SJSA1 (cell line): ENCODE data around the gene STYXL1. TPM values are rescaled to one million over a fixed set of nuclear protein-coding genes. Genes with fewer than 3 reads are reported as not detected.
"Not testable (repeated sequence)": the region's sequence is repeated elsewhere in the genome, so short reads cannot be mapped to it uniquely, and the experiment has no call there.

Experiments
- DNase-seq, 2 experiments: peaks; one replicate each; pipeline ENCODE4 v3.0.0-alpha.2; 2015 to 2020; ENCODE audit warnings: low spot score in 2 of 2, low read depth in 1 of 2
- H3K27ac ChIP-seq: fragments of 250-450 bp; sonication (Bioruptor Pico); 2 replicates; pipeline ENCODE4 v1.5.1; 2020; ENCODE audit warnings: mild to moderate bottlenecking, moderate library complexity
- H3K27me3 ChIP-seq: fragments of 250-450 bp; sonication (Bioruptor Pico); replicated peaks from 2 replicates; pipeline ENCODE4 v1.5.1; 2020; ENCODE audit warnings: mild to moderate bottlenecking, moderate library complexity
- H3K36me3 ChIP-seq: fragments of 250-450 bp; sonication (Bioruptor Pico); 2 replicates; pipeline ENCODE4 v1.5.1; 2020; ENCODE audit warnings: mild to moderate bottlenecking
- H3K4me1 ChIP-seq: fragments of 250-450 bp; sonication (Bioruptor Pico); replicated peaks from 2 replicates; pipeline ENCODE4 v1.6.1; 2021; ENCODE audit warnings: mild to moderate bottlenecking
- H3K4me3 ChIP-seq: fragments of 250-450 bp; sonication (Bioruptor Pico); 2 replicates; pipeline ENCODE4 v1.5.1; 2020; ENCODE audit warnings: mild to moderate bottlenecking
- H3K9me3 ChIP-seq: fragments of 250-450 bp; sonication (Bioruptor Pico); replicated peaks from 2 replicates; pipeline ENCODE4 v1.5.1; 2020; ENCODE audit warnings: mild to moderate bottlenecking
- total RNA-seq: library from RNA; depleted of rRNA; stranded (reverse); fragments of >200 nt; shearing (Covaris generic); gene quantifications from 2 replicates; pipeline ENCODE4 v1.2.3, GENCODE V29; 2014

The STYXL1 gene
- total RNA-seq, 1 experiment from 2014 or later, result 78.4 TPM

GRCh38 chr7:76040126-76040525, 7.7 kb downstream of the STYXL1 start:
- H3K4me3 ChIP-seq, result no peak overlapping the region
- DNase-seq, result no peak
- H3K36me3 ChIP-seq, result peaks cover 13% of the 10 kb centered on the region
- no peaks in the 10 kb centered on the region for H3K27me3 ChIP-seq
- H3K4me1 ChIP-seq, result no peaks in the 10 kb centered on the region
- no peak overlapping the region for H3K27ac ChIP-seq
- no peaks in the 10 kb centered on the region for H3K9me3 ChIP-seq

DNA sequence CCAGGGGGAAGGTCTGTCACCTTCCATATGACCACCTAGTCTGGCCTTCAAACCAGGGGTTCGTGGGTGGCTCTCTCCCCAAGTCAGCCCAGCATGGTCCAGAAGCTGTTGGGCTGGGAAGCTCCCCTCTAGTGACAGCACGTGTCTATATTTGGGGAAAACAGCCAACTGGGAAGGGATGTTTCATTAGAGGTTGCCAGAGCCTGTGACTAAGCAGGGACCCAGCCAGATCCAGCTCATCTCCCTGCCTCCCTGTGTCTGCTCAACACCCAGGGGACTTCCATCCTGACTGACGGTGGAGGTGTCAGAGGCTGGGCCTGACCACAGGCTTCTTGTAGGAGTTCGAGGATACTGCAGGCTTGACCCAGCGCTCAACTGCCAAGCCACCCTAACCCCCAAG, 10.5 kb downstream of the STYXL1 start:
- Histone ChIP-seq H3K27me3 (no peaks in the 10 kb centered on the region), H3K36me3 (peaks cover 13% of the 10 kb centered on the region), H3K4me3 (no peak overlapping the region), H3K4me1 (no peaks in the 10 kb centered on the region), H3K27ac (no peak overlapping the region), H3K9me3 (no peaks in the 10 kb centered on the region)
- DNase-seq, result no peak

DNA sequence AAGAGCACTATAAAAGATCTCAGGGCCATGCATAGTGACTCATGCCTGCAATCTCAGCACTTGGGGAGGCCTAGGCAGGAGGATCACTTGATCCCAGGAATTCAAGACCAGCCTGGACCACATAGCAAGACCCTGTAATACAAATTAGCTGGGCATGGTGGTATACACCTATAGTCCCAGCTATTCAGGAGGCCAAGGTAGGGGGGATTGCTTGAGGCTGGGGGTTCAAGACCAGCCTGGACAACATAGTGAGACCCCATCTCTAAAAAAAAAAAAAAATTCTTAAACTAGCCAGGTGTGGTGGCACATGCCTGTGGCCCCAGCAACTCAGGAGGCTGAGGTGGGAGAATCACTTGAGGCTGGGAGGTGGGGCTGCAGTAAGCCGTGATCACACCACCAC, 15.8 kb downstream of the STYXL1 start:
- no peak for DNase-seq
- Histone ChIP-seq H3K9me3 (no peaks in the 10 kb centered on the region), H3K27me3 (no peaks in the 10 kb centered on the region), H3K36me3 (peaks cover 11% of the 10 kb centered on the region), H3K4me1 (no peaks in the 10 kb centered on the region), H3K27ac (no peak overlapping the region), H3K4me3 (no peak overlapping the region)

GRCh38 chr7:76029682-76030081, 18.1 kb downstream of the STYXL1 start:
- not testable (repeated sequence) for DNase-seq, H3K9me3 ChIP-seq, H3K27me3 ChIP-seq, H3K4me1 ChIP-seq, H3K27ac ChIP-seq, H3K4me3 ChIP-seq
- H3K36me3 ChIP-seq, result peaks cover 15% of the 10 kb centered on the region

DNA sequence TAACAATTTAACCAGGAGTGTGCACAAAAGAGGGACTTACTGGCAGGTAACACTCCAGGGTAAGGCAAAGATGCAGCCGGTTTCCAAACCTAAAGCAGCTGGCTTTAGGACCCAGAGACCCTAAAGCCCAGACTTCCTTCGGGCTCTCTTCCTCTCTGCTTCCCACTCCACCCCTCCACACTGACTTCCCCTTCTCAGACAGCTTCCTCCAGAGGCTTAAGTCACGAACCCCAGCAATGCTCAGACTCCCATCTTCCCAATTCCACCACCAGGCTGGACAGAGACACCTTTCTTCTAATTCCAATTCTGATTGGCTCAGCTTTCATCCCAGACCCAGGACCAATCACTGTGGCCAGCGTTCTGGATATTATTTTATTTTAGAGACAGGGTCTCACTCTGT, 24.8 kb downstream of the STYXL1 start:
- Histone ChIP-seq H3K4me1 (no peaks in the 10 kb centered on the region), H3K27me3 (no peaks in the 10 kb centered on the region), H3K4me3 (no peak overlapping the region), H3K36me3 (peaks cover 37% of the 10 kb centered on the region), H3K9me3 (no peaks in the 10 kb centered on the region), H3K27ac (no peak overlapping the region)
- DNase-seq, result no peak

- no peak overlapping the region for H3K4me3 ChIP-seq
- no peak overlapping the region for H3K27ac ChIP-seq
- H3K9me3 ChIP-seq, result no peaks in the 10 kb centered on the region
- no peaks in the 10 kb centered on the region for H3K27me3 ChIP-seq
- no peaks in the 10 kb centered on the region for H3K4me1 ChIP-seq
- H3K36me3 ChIP-seq, result peaks cover 37% of the 10 kb centered on the region
- DNase-seq, result no peak
Observed at GRCh38 chr7:76022026-76022780, 25.6 kb downstream of the STYXL1 start.

- H3K36me3 ChIP-seq, result peaks cover 37% of the 10 kb centered on the region
- H3K4me3 ChIP-seq, result no peak overlapping the region
- H3K9me3 ChIP-seq, result no peaks in the 10 kb centered on the region
- H3K4me1 ChIP-seq, result no peaks in the 10 kb centered on the region
- H3K27me3 ChIP-seq, result no peaks in the 10 kb centered on the region
- H3K27ac ChIP-seq, result no peak overlapping the region
- peak; percentile 63 to 71 for DNase-seq
Observed at GRCh38 chr7:76020031-76020714, 27.6 kb downstream of the STYXL1 start.

GRCh38 chr7:76018520-76018919, 29.3 kb downstream of the STYXL1 start:
- not testable (repeated sequence) for H3K27ac ChIP-seq, DNase-seq, H3K27me3 ChIP-seq, H3K4me3 ChIP-seq, H3K9me3 ChIP-seq, H3K4me1 ChIP-seq
- H3K36me3 ChIP-seq, result peaks cover 30% of the 10 kb centered on the region

DNA sequence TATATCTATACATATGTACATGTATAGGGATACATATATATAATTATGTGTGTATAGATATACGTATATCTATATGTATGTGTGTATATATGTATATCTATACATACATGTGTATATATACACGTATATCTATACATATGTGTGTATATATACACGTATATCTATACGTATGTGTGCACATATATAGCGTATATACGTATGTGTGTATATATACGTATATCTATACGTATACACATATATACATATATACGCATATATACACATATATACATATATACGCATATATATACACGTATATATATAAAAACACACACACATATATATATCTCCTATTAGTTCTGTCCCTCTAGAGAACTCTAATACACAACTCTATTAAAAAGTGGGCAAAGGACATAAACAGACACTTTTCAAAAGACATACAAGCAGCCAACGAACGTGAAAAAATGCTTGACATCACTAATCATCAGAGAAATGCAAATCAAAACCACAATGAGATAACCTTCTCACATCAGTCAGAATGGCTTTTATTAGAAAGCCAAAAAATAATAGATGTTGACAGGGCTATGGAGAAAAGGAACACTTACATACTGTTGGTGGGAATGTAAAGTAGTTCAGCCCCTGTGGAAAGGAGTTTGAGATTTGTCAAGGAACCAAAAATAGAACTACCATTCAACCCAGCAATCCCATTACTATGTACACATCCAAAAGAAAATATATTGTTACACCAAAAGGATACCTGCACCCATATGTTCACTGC, 31.4 kb downstream of the STYXL1 start:
- no peak for DNase-seq
- Histone ChIP-seq H3K4me3 (no peak overlapping the region), H3K4me1 (peaks cover 10% of the 10 kb centered on the region), H3K9me3 (no peaks in the 10 kb centered on the region), H3K36me3 (peaks cover 18% of the 10 kb centered on the region), H3K27ac (no peak overlapping the region), H3K27me3 (no peaks in the 10 kb centered on the region)

- H3K4me3 ChIP-seq, result no peak overlapping the region
- H3K4me1 ChIP-seq, result peaks cover 34% of the 10 kb centered on the region
- DNase-seq, result peak; percentile 79
- H3K9me3 ChIP-seq, result no peaks in the 10 kb centered on the region
- H3K36me3 ChIP-seq, result peaks cover 17% of the 10 kb centered on the region
- peak overlapping the region; percentile 75 for H3K27ac ChIP-seq
- H3K27me3 ChIP-seq, result no peaks in the 10 kb centered on the region
Observed at GRCh38 chr7:76011442-76011861, 36.3 kb downstream of the STYXL1 start.

GRCh38 chr7:76009672-76010600, 37.9 kb downstream of the STYXL1 start:
- Histone ChIP-seq H3K27me3 (no peaks in the 10 kb centered on the region), H3K9me3 (no peaks in the 10 kb centered on the region), H3K4me3 (no peak overlapping the region), H3K4me1 (peaks cover 34% of the 10 kb centered on the region), H3K27ac (peak overlapping the region; percentile 75), H3K36me3 (peaks cover 21% of the 10 kb centered on the region)
- no peak for DNase-seq

GRCh38 chr7:76008156-76008687, 39.6 kb downstream of the STYXL1 start:
- Histone ChIP-seq H3K4me3 (no peak overlapping the region), H3K4me1 (peaks cover 34% of the 10 kb centered on the region), H3K27ac (no peak overlapping the region), H3K36me3 (peaks cover 29% of the 10 kb centered on the region), H3K9me3 (no peaks in the 10 kb centered on the region), H3K27me3 (no peaks in the 10 kb centered on the region)
- no peak for DNase-seq

GRCh38 chr7:76005004-76005403, 42.8 kb downstream of the STYXL1 start:
- not testable (repeated sequence) for H3K27ac ChIP-seq, H3K27me3 ChIP-seq, H3K9me3 ChIP-seq, H3K4me3 ChIP-seq, DNase-seq
- peaks cover 42% of the 10 kb centered on the region for H3K36me3 ChIP-seq
- H3K4me1 ChIP-seq, result peaks cover 14% of the 10 kb centered on the region
